ENCODE data around the gene ZWILCH. TPM values are rescaled to one million over a fixed set of nuclear protein-coding genes. Genes with fewer than 3 reads are reported as not detected.
"Not testable (repeated sequence)": the region's sequence is repeated elsewhere in the genome, so short reads cannot be mapped to it uniquely, and the experiment has no call there.

The ZWILCH gene
- total and polyA plus RNA-seq, 10 donors = 3.6 to 12.8 (median 6.4) TPM

DNA sequence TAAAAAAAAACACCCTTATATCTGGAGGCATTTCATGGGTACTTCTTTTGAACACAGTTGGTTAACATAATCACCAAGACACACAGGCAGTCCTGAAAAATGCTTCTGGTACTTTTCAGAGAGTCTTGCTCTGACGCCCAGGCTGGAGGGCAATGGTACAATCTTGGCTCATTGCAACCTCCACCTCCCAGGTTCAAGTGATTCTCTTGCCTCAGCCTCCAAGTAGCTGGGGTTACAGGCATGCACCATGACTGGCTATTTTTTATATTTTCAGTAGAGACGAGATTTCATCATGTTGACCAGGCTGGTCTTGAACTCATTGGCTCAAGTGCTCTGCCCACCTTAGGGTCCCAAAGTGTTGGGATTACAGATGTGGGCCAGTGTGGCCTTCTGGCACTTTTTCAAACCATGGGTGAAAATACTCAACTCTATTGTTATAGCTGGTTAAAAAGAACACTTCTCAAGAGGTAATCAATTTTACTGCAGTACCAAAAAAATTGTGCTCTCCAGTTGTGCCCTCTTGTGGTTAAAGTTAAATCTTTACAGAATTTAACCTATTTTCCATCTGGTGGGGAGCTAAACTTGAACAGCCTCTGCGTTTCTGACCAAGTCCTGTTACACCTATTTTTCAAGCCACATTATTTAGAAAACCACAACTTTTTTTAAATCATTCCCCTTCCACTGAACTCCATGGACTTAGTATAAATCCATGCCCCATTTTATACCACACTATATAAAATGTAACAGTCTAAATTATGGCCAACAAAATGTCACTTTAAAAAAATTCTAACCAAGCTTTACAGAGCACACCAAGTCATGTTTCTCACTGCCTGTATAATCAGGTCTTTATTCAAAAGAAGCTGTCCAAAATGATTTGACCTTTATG, 6.4 kb upstream of the ZWILCH start:
- Histone ChIP-seq H3K9me3 (no peaks in the 10 kb centered on the region), H3K4me3 (no peak overlapping the region), H3K27ac (peak overlapping the region in 5 of 8 donors; percentile 90 to 95 (median 93)), H3K36me3 (peaks cover 0 to 78% (median 70%) of the 10 kb centered on the region in 6 donors), H3K27me3 (replicated peaks in 1 of 7) (no peaks in the 10 kb centered on the region), H3K4me1 (peaks cover 27 to 90% (median 69%) of the 10 kb centered on the region in 6 donors)
- intact Hi-C loops (cut with DNase I; ENCODE audit: low total_unique reads) = loop anchor here (5.0 kb wide), 1 partner anchor 206 kb away; the partner anchor contains the start of gene DIS3L
- DNase-seq = no peak
- TF ChIP-seq POLR2AphosphoS5 (IDR thresholded peaks at IDR 0.05) (no peak), CTCF (IDR thresholded peaks at IDR 0.05 in 8 of 11, conservative IDR thresholded peaks at IDR 0.05 in 3 of 11) (peak in 4 of 11 experiments; percentile 22 to 46 (median 30)), POLR2A (IDR thresholded peaks at IDR 0.05) (no peak)
- WGBS, 5 donors = 42 to 61% (median 59%) methylated on average over 3 of the region's 3 CpGs

- H3K9me3 ChIP-seq; H3K4me3 ChIP-seq; H3K27me3 ChIP-seq (replicated peaks in 1 of 7); DNase-seq; H3K27ac ChIP-seq: not testable (repeated sequence)
- intact Hi-C loops (cut with DNase I; ENCODE audit: low total_unique reads) = loop anchor here (5.0 kb wide), 1 partner anchor 113 kb away; the partner anchor contains the start of gene MAP2K1
- Histone ChIP-seq H3K36me3 (peaks cover 0 to 62% (median 55%) of the 10 kb centered on the region in 6 donors), H3K4me1 (peaks cover 30 to 81% (median 58%) of the 10 kb centered on the region in 6 donors)
- WGBS, 5 donors = 85 to 90% (median 87%) methylated on average over 7 of the region's 7 CpGs
These were observed 4.8 kb upstream of the ZWILCH start for GRCh38 chr15:66500346-66500745.

DNA sequence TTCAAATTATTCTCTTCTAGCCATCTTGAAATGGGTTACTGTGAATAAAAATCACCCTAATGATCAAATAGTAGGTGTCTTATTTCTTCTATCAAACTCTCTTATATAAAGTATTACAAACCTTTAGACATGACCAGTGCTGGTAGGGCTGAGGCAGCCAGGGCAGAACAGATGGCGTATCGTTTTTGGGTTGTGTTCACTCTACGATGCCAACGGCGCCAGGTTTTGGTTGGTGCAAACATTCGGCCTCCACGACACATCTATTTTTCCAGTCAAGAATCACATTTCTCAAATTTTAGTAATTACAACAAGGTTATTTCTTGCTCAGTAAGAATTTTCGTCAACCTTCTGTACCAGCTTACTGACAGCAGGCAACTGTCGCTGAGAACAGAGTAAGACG, 2.6 kb upstream of the ZWILCH start:
- Histone ChIP-seq H3K27ac (peak overlapping the region in 2 of 8 donors; percentile 10 to 97), H3K27me3 (replicated peaks in 1 of 7) (no peaks in the 10 kb centered on the region), H3K4me1 (peaks cover 21 to 78% (median 53%) of the 10 kb centered on the region in 6 donors), H3K9me3 (no peaks in the 10 kb centered on the region), H3K4me3 (peak overlapping the region in 6 of 8 donors; percentile 79 to 99 (median 94)), H3K36me3 (peaks cover 0 to 55% (median 50%) of the 10 kb centered on the region in 6 donors)
- no peak for TF ChIP-seq POLR2AphosphoS5 (IDR thresholded peaks at IDR 0.05)
- no peak for TF ChIP-seq CTCF (IDR thresholded peaks at IDR 0.05 in 8 of 11, conservative IDR thresholded peaks at IDR 0.05 in 3 of 11)
- TF ChIP-seq POLR2A (IDR thresholded peaks at IDR 0.05) = no peak
- 54 to 78% (median 67%) methylated on average over 10 of the region's 10 CpGs for WGBS, 5 donors
- intact Hi-C loops (cut with DNase I; ENCODE audit: low total_unique reads) = loop anchor here (5.0 kb wide), 1 partner anchor 115 kb away; the partner anchor contains the start of gene MAP2K1
- DNase-seq = no peak

GRCh38 chr15:66503041-66503648, 2.0 kb upstream of the ZWILCH start:
- Histone ChIP-seq H3K4me3 (peak overlapping the region; percentile 79 to 99 (median 94)), H3K27ac (peak overlapping the region in 6 of 8 donors; percentile 10 to 97 (median 94))

More at GRCh38 chr15:66503041-66503648, 2.0 kb upstream of the ZWILCH start:
- intact Hi-C loops (cut with DNase I; ENCODE audit: low total_unique reads) = loop anchor here (5.0 kb wide), 1 partner anchor 116 kb away; the partner anchor contains the start of gene MAP2K1
- Histone ChIP-seq H3K36me3 (peaks cover 0 to 52% (median 50%) of the 10 kb centered on the region in 6 donors), H3K4me1 (peaks cover 19 to 71% (median 48%) of the 10 kb centered on the region in 6 donors)
- H3K9me3 ChIP-seq; DNase-seq; H3K27me3 ChIP-seq (replicated peaks in 1 of 7): not testable (repeated sequence)
- 49 to 64% (median 54%) methylated on average over 13 of the region's 13 CpGs for WGBS, 5 donors
